ENCODE data around the gene KRT78.

DNA sequence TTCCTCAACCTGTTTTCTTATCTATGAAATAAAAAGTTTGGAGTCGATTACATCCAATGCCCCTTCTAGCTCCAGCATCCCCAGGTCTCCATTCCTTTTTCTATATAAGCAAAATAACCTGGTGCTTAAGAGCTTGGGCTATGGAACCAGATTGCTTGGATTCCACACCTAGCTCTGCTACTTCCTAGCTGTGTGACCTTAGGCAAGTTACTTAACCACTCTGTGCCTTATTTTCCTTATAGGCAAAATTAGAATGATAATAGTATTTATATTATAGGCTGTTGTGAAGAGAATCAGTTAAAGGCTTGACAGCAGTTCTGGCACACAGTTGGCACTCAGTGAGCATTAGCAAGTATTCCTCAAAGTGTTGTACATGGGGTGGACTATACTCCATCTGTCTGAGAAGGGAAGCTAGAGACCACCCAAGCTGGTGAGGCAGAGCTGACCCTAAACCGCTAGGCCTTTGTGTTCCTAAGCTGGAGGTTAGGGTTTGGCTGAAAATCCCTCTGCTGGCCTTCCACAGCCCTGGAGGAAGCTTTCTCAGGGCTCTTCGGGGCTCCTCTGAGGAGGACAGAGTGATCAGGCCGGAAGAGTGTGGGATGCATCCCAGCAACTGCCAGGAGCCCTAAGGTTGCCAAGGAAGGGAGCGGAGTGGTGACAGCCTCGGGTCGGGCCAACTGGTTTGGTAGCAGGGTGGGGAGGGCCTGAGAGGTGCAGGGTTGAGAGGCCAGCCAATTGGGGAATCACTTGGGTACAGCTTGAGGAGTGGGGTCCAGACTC is 28.9 kb downstream of the KRT78 start:
- TF ChIP-seq, protein P1, sequence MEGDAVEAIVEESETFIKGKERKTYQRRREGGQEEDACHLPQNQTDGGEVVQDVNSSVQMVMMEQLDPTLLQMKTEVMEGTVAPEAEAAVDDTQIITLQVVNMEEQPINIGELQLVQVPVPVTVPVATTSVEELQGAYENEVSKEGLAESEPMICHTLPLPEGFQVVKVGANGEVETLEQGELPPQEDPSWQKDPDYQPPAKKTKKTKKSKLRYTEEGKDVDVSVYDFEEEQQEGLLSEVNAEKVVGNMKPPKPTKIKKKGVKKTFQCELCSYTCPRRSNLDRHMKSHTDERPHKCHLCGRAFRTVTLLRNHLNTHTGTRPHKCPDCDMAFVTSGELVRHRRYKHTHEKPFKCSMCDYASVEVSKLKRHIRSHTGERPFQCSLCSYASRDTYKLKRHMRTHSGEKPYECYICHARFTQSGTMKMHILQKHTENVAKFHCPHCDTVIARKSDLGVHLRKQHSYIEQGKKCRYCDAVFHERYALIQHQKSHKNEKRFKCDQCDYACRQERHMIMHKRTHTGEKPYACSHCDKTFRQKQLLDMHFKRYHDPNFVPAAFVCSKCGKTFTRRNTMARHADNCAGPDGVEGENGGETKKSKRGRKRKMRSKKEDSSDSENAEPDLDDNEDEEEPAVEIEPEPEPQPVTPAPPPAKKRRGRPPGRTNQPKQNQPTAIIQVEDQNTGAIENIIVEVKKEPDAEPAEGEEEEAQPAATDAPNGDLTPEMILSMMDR (IDR thresholded peaks at IDR 0.05), result no peak
- TF ChIP-seq EZH2 (IDR thresholded peaks at IDR 0.05; ENCODE audit: borderline replicate concordance, insufficient read depth, low read depth, low read length, poor library complexity, severe bottlenecking), result no peak
